GM20431 (cell line): ENCODE measurements around the gene NRP2.

Experiments used
- in situ Hi-C: fragments of 300-500 bp; cut with MseI, MboI; formaldehyde crosslinking; loops from one replicate; pipeline ENCODE4 v1.15.0; 2020; ENCODE audit warnings: low sequenced_read_pairs; ENCODE audit not compliant: unreplicated experiment

The NRP2 gene, protein sequence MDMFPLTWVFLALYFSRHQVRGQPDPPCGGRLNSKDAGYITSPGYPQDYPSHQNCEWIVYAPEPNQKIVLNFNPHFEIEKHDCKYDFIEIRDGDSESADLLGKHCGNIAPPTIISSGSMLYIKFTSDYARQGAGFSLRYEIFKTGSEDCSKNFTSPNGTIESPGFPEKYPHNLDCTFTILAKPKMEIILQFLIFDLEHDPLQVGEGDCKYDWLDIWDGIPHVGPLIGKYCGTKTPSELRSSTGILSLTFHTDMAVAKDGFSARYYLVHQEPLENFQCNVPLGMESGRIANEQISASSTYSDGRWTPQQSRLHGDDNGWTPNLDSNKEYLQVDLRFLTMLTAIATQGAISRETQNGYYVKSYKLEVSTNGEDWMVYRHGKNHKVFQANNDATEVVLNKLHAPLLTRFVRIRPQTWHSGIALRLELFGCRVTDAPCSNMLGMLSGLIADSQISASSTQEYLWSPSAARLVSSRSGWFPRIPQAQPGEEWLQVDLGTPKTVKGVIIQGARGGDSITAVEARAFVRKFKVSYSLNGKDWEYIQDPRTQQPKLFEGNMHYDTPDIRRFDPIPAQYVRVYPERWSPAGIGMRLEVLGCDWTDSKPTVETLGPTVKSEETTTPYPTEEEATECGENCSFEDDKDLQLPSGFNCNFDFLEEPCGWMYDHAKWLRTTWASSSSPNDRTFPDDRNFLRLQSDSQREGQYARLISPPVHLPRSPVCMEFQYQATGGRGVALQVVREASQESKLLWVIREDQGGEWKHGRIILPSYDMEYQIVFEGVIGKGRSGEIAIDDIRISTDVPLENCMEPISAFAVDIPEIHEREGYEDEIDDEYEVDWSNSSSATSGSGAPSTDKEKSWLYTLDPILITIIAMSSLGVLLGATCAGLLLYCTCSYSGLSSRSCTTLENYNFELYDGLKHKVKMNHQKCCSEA

GRCh38 chr2:205682239-205682970, at the start of gene NRP2:
NRP2 (plus strand) TSS chr2:205682501; CDS start chr2:205683291, 790 bp downstream.
- in situ Hi-C loops: no loop called here

GRCh38 chr2:205633994-205634393, 48.3 kb upstream of the NRP2 start:
- in situ Hi-C loops: no loop called here

DNA sequence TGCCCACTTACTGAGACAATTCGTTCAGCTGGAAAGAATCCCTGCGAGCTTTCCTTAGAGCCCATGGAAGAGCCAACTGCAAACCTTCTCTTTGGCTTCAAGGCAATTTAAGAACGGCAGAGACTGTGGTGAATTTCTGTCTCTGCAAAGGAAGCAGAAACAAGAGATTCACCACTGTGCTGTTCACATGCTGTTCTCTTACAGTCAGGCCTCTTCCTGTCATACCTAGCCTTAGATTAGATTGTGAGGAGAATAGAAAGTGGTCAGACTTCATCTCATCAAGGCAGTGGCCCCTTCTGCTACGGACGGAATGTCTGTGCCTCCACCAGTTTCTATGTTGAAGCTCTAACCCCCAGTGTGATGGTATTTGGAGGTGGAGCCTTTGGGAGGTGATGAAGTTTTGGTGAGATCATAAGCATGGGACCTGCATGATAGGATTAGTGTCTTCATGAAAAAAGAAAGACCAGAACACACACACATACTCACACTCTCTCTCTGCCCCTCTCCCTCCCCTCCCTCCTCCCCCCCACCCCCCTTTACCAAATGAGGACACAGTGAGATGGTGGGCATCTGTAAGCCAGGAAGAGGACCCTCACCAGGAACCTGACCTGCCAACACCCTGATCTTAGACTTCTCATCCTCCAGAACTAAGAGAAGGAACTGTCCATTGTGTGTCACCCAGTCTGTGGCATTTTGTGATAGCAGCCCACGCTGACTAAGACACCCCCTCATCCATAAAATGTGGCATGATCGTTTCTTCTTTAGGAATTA, 45.6 kb upstream of the NRP2 start:
- in situ Hi-C loops: no loop called here

GRCh38 chr2:205637320-205637602, 45.0 kb upstream of the NRP2 start:
- in situ Hi-C loops: no loop called here

DNA sequence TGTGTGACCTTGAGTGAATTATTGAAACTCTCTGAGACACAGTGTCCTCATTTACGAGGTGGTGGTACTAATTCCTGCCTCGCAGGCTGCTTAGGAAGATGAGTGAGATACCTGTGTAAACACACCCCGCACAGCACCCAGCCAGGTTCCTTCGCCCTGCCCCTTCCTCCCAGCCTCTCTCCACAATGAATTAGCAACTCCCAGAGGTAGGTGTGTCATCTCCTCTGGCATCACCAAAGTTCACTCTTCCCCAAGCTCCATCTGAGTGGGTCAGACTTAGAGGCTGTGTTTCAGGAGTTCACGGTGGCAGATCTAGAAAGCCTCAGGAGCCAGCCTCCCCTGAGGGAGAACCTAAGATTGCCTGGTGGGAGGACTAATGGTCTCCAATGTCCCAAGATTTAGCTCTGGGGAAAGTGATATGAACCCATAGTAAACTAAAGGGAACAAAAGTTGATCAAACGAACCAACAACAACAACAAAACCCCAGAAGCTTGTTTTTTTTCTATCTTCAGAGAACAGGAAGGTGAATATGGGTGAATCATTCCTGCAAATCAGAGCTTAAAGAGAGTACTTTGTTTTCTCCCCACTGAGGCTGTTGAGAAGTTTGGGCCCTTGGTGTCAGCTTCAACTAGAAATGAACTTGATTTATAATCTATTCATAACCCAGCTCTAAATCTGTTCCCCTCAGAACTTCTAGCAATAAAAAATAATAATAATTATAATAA, 44.4 kb upstream of the NRP2 start:
- in situ Hi-C loops: no loop called here

DNA sequence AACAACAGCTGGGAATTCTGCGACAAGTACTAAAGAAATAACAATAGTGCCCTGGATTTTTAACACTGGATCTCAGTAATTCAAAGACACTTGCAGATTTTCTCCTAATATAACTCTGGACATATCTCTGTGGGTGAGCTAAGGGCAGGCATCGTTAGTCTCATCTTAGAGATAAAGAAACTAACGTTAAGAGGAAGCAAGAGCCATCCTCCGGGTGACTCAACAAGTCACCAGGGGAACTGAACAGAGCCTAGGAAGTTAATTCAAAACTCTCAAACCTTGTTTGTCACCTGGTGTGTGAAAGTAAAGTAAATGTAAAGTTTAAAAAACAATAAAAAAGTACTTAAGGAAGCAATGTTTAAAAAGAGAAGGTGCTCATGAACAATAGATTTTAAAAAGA, 41.6 kb upstream of the NRP2 start:
- in situ Hi-C loops: no loop called here

- in situ Hi-C loops: no loop called here
These were observed 39.5 kb upstream of the NRP2 start for GRCh38 chr2:205642599-205643356.

- in situ Hi-C loops: no loop called here
These were observed 38.9 kb upstream of the NRP2 start for GRCh38 chr2:205643391-205643885.

DNA sequence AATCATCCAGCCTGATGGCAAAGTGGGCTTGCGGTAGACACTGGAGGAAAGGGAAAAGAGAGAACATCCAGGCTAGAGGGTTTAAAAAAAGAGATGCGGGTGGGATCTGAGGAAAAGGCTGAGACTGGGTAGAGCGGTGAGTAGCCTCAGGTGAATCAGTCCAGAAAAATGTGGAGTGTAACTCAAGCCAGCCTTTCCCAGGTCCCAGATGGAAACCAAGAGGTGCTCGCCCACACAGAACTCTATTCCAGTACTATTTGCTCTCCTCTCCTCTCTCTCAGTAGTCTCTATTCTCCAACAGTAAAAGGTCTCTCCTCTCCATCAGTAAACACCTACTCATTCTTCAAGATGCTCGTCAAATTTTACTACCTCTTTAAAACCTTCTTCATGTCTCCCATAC, 38.3 kb upstream of the NRP2 start:
- in situ Hi-C loops: no loop called here

DNA sequence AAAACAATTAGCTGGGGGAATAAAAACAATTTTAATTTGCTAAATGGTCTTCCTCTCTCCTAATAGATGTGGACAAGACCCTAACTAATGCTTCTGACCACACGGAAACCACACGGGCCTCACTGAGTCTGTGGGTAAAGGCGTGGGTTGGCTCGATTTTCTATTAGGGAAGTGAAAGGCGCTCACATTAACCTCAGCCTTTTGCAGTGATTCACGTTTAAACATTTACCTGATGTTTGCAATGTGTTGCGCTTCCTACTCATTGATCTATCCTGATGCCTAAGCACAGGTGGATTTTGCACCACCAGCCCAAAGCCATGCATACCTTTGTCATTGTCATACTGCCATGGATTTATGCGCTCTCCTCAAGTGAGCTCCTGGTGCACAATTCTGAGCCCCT, 35.6 kb upstream of the NRP2 start:
- in situ Hi-C loops: no loop called here

- in situ Hi-C loops: no loop called here
These were observed 31.9 kb upstream of the NRP2 start for GRCh38 chr2:205650450-205650849.

- in situ Hi-C loops: no loop called here
These were observed 31.4 kb upstream of the NRP2 start for GRCh38 chr2:205650931-205651330.

GRCh38 chr2:205651719-205652118, 30.6 kb upstream of the NRP2 start:
- in situ Hi-C loops: no loop called here

DNA sequence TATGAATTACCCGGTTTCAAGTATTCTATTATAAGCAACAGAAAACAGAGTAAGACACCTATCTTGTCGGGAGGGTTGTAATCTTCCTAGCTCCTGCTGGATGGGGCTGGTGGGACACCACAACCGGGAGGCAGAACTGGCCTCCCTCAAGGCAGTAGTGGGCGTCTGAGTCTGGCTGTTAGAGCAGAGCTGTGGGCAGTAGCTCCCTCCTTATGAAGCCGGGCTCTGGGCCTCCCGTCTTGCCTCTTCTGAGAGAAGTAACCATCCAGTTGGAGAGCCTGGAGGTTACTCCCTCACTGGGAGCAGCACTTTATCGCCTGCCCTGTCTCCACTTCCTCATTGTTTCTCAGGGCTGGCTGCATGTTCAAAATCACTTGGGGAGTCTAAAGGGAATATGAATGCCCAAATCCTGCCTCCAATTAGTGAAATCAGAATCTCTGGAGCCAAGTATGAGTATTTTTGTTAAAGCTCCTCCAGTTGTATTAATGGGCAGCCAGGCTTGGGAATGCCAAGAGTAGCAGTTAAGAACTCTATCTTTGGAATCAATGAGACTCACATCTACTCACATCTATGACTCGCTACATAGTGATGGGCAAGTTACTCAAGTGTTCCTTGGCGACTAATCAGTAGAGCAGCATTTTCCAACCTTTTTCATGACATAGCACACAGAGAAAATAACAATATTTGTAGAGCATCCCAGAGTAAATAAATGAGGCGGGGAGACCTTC, 27.3 kb upstream of the NRP2 start:
- in situ Hi-C loops: no loop called here

GRCh38 chr2:205655779-205656456, 26.4 kb upstream of the NRP2 start:
- in situ Hi-C loops: no loop called here

- in situ Hi-C loops: no loop called here
These were observed 25.8 kb upstream of the NRP2 start for GRCh38 chr2:205656461-205656860.

DNA sequence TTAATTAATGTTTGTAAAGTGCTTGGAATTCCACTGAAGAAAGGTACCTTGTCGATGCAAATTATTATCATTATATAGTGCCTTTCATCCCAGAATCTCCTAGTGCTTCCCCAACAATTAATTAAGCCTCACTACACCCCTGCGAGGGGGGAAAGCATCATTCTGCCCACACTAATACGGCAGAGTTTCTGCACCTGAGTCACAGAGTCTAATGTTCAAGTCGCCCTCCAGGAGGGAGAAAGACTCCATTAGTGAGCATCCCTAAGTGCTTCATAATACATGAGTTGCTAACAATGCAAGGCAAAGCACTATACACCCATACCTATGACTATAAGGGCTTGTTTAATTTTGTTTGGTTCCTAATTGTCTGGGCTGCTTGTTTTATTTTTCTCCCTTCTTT, 25.4 kb upstream of the NRP2 start:
- in situ Hi-C loops: no loop called here
